ENCODE measurements around the gene SWAP70.
"Not testable (repeated sequence)": the region's sequence is repeated elsewhere in the genome, so short reads cannot be mapped to it uniquely, and the experiment has no call there.

DNA sequence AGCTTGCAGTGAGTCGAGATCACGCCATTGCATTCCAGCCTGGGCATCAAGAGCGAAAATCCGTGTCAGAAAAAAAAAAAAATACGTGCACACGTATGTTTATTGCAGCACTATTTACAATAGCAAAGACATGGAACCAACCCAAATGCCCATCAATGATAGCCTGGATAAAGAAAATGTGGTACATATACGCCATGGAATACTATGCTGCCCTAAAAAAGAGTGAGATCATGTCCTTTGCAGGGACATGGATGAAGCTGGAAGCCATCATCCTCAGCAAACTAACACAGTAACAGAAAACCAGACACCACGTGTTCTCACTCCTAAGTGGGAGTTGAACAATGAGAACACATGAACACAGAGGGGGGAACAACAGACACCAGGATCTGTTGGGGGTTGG lies 31.4 kb downstream of the SWAP70 start:
- TF ChIP-seq, protein P1, sequence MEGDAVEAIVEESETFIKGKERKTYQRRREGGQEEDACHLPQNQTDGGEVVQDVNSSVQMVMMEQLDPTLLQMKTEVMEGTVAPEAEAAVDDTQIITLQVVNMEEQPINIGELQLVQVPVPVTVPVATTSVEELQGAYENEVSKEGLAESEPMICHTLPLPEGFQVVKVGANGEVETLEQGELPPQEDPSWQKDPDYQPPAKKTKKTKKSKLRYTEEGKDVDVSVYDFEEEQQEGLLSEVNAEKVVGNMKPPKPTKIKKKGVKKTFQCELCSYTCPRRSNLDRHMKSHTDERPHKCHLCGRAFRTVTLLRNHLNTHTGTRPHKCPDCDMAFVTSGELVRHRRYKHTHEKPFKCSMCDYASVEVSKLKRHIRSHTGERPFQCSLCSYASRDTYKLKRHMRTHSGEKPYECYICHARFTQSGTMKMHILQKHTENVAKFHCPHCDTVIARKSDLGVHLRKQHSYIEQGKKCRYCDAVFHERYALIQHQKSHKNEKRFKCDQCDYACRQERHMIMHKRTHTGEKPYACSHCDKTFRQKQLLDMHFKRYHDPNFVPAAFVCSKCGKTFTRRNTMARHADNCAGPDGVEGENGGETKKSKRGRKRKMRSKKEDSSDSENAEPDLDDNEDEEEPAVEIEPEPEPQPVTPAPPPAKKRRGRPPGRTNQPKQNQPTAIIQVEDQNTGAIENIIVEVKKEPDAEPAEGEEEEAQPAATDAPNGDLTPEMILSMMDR (conservative IDR thresholded peaks at IDR 0.05; ENCODE audit: low read depth, low read length) = not testable (repeated sequence)
- not testable (repeated sequence) for TF ChIP-seq EZH2 (IDR thresholded peaks at IDR 0.05; ENCODE audit: borderline replicate concordance, low read depth, low read length, poor library complexity, severe bottlenecking)
